SH-SY5Y (cell line): ENCODE measurements around the gene SLC25A6.

Experiments used
- GATA2 ChIP-seq: IDR thresholded peaks from 2 replicates; pipeline ENCODE4 v1.6.1; 2011; ENCODE audit warnings: mild to moderate bottlenecking, low read depth, low read length
- GATA3 ChIP-seq: IDR thresholded peaks from 2 replicates; pipeline ENCODE4 v1.6.1; 2011; ENCODE audit warnings: low read depth, mild to moderate bottlenecking, low read length, moderate library complexity

SLC25A6 gene

GRCh38 chrX:1391707-1392375, at the start of gene SLC25A6:
SLC25A6 (minus strand) TSS chrX:1392113; CDS start chrX:1392009, 104 bp downstream.
- TF ChIP-seq GATA3: no peak
- no peak; the same call in 1 of the 2 replicates for TF ChIP-seq GATA2

GRCh38 chrX:1440506-1440905, 48.6 kb upstream of the SLC25A6 start:
- TF ChIP-seq GATA3: no peak
- TF ChIP-seq GATA2: no peak

GRCh38 chrX:1435241-1435895, 43.5 kb upstream of the SLC25A6 start:
- TF ChIP-seq GATA2 (no peak), GATA3 (no peak)

- TF ChIP-seq GATA2 (no peak), GATA3 (no peak)
Measured at GRCh38 chrX:1434871-1435240, 42.9 kb upstream of the SLC25A6 start.

GRCh38 chrX:1433646-1434357, 41.9 kb upstream of the SLC25A6 start:
- TF ChIP-seq GATA3 (no peak), GATA2 (no peak)

GRCh38 chrX:1430451-1430850, 38.5 kb upstream of the SLC25A6 start:
- TF ChIP-seq GATA2: no peak
- TF ChIP-seq GATA3: no peak

- TF ChIP-seq GATA3 (no peak), GATA2 (no peak)
Measured at GRCh38 chrX:1427756-1428155, 35.8 kb upstream of the SLC25A6 start.

- TF ChIP-seq GATA3 (no peak), GATA2 (no peak)
Measured at GRCh38 chrX:1425381-1425780, 33.5 kb upstream of the SLC25A6 start.

GRCh38 chrX:1424147-1424851, 32.4 kb upstream of the SLC25A6 start:
- no peak for TF ChIP-seq GATA2

GRCh38 chrX:1423215-1423614, 31.3 kb upstream of the SLC25A6 start:
- TF ChIP-seq GATA3 (no peak), GATA2 (no peak)

- TF ChIP-seq GATA2 (no peak), GATA3 (no peak)
Measured at GRCh38 chrX:1422135-1422465, 30.2 kb upstream of the SLC25A6 start.

- no peak for TF ChIP-seq GATA2
- TF ChIP-seq GATA3: no peak
Measured at GRCh38 chrX:1421433-1422134, 29.7 kb upstream of the SLC25A6 start.

GRCh38 chrX:1420371-1420770, 28.5 kb upstream of the SLC25A6 start:
- no peak for TF ChIP-seq GATA3
- TF ChIP-seq GATA2: no peak
